H1 (cell line): ENCODE data around the gene CES4A.

Experiments
- BCL11A ChIP-seq, 2 experiments: IDR thresholded peaks; one replicate each; pipeline ENCODE4 v1.6.1; 2011; ENCODE audit warnings: low read depth in 2 of 2, low read length in 2 of 2, mild to moderate bottlenecking in 2 of 2
- BRCA1 ChIP-seq: IDR thresholded peaks from 2 replicates; pipeline ENCODE4 v1.6.1; 2012; ENCODE audit warnings: low read depth, low read length, improper control_type of control experiment
- EZH2 ChIP-seq: fragments of 200-600 bp; sonication (generic); IDR thresholded peaks from 2 replicates; pipeline ENCODE4 v1.7.1; 2012; ENCODE audit warnings: low read depth, mild to moderate bottlenecking, moderate library complexity, low read length, inconsistent platforms; ENCODE audit not compliant: severe bottlenecking
- KDM5A ChIP-seq: fragments of 200-600 bp; IDR thresholded peaks from 2 replicates; pipeline ENCODE4 v1.7.1; 2012; ENCODE audit warnings: mild to moderate bottlenecking, low read length, inconsistent platforms, mixed read lengths
- POLR2A ChIP-seq, 2 experiments: IDR thresholded peaks; 1 replicate in 1 of 2; 2 replicates in 1 of 2; pipeline ENCODE4 v1.6.1; 2011; ENCODE audit warnings: low read depth in 2 of 2, low read length in 2 of 2, mild to moderate bottlenecking in 2 of 2; ENCODE audit errors: control extremely low read depth in 1 of 2
- RNF2 ChIP-seq: fragments of 200-900, 300-1000 bp; sonication (generic); IDR thresholded peaks from 2 replicates; pipeline ENCODE4 v1.7.1; 2016; ENCODE audit warnings: borderline replicate concordance, low read depth, mild to moderate bottlenecking, antibody characterized with exemption, low read length; ENCODE audit not compliant: poor library complexity, severe bottlenecking; ENCODE audit errors: missing control alignments
- SAP30 ChIP-seq: fragments of 300-600 bp; sonication (generic); IDR thresholded peaks from 2 replicates; pipeline ENCODE4 v1.7.1; 2012; ENCODE audit warnings: low read length, moderate library complexity, mild to moderate bottlenecking, inconsistent platforms; ENCODE audit not compliant: insufficient read depth, insufficient replicate concordance
- SP1 ChIP-seq: IDR thresholded peaks from 2 replicates; pipeline ENCODE4 v1.6.1; 2011; ENCODE audit warnings: low read depth, low read length
- SP2 ChIP-seq: IDR thresholded peaks from 2 replicates; pipeline ENCODE4 v1.6.1; 2012; ENCODE audit warnings: mild to moderate bottlenecking, low read length, inconsistent platforms
- TAF1 ChIP-seq: IDR thresholded peaks from 2 replicates; pipeline ENCODE4 v1.6.1; 2011; ENCODE audit warnings: mild to moderate bottlenecking, low read depth, low read length
- USF2 ChIP-seq: IDR thresholded peaks from 2 replicates; pipeline ENCODE4 v1.6.1; 2011; ENCODE audit warnings: low read length, improper control_type of control experiment
- TF ChIP-seq, protein P1 (sequence below), 3 experiments: IDR thresholded peaks; 1 replicate in 2 of 3; 2 replicates in 1 of 3; pipeline versions ENCODE4 v1.5.1 to v1.6.1; 2011; ENCODE audit warnings: low read length in 3 of 3, mild to moderate bottlenecking in 3 of 3, inconsistent platforms in 2 of 3, low read depth in 1 of 3, moderate library complexity in 1 of 3; ENCODE audit not compliant: insufficient read depth in 1 of 3; ENCODE audit errors: control extremely low read depth in 1 of 3
- TF ChIP-seq, protein P2 (sequence below): IDR thresholded peaks from 2 replicates; pipeline ENCODE4 v1.6.1; 2012; ENCODE audit warnings: inconsistent platforms

DNA sequence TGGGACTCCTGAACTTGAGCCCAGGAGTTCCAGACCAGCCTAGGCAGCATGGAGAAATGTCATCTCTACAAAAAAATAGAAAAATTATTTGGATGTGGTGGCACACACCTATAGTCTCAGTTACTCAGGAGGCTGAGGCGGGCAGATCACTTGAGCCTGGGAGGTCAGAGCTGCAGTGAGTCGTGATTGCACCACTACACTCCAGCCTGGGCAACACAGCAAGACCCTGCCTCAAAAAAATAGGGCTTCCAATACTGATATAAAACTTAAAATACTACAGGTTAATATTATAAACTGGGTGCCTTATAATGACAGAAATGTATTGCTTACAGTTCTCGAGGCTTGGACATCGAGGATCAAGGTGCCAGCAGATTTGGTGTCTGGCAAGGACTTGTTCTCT is 42.5 kb upstream of the CES4A start:
- TF ChIP-seq SP2: no peak
- TF ChIP-seq, protein P1, sequence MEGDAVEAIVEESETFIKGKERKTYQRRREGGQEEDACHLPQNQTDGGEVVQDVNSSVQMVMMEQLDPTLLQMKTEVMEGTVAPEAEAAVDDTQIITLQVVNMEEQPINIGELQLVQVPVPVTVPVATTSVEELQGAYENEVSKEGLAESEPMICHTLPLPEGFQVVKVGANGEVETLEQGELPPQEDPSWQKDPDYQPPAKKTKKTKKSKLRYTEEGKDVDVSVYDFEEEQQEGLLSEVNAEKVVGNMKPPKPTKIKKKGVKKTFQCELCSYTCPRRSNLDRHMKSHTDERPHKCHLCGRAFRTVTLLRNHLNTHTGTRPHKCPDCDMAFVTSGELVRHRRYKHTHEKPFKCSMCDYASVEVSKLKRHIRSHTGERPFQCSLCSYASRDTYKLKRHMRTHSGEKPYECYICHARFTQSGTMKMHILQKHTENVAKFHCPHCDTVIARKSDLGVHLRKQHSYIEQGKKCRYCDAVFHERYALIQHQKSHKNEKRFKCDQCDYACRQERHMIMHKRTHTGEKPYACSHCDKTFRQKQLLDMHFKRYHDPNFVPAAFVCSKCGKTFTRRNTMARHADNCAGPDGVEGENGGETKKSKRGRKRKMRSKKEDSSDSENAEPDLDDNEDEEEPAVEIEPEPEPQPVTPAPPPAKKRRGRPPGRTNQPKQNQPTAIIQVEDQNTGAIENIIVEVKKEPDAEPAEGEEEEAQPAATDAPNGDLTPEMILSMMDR (IDR thresholded peaks at IDR 0.05; ENCODE audit: control extremely low read depth in 1 of 3, insufficient read depth in 1 of 3, low read depth in 1 of 3, low read length in 3 of 3): no peak
- no peak for TF ChIP-seq RNF2
- TF ChIP-seq BRCA1: no peak
- TF ChIP-seq USF2: no peak
- no peak for TF ChIP-seq EZH2
- no peak for TF ChIP-seq TAF1
- no peak for TF ChIP-seq POLR2A (IDR thresholded peaks at IDR 0.05; ENCODE audit: control extremely low read depth in 1 of 2, low read depth in 2 of 2, low read length in 2 of 2)
- TF ChIP-seq, protein P2, sequence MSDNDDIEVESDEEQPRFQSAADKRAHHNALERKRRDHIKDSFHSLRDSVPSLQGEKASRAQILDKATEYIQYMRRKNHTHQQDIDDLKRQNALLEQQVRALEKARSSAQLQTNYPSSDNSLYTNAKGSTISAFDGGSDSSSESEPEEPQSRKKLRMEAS: no peak
- TF ChIP-seq BCL11A (IDR thresholded peaks at IDR 0.05; ENCODE audit: low read depth in 2 of 2, low read length in 2 of 2): no peak
- TF ChIP-seq SAP30: no peak
- TF ChIP-seq KDM5A: no peak
- no peak for TF ChIP-seq SP1
